Body of pancreas (tissue), 4 donors: ENCODE data around the gene SLC6A7.

Source experiments
- CTCF ChIP-seq, 7 experiments: fragments of 450-650 bp in 4 of 7; fragments of 200-600 bp in 3 of 7; sonication (generic) in 3 of 7; IDR thresholded peaks; one replicate each; pipeline ENCODE4 v1.5.1; 2016 to 2019; ENCODE audit warnings: antibody characterized with exemption in 7 of 7
- POLR2A ChIP-seq, 3 donors: fragments of 450-650 bp; IDR thresholded peaks; one replicate each; pipeline ENCODE4 v1.6.1; 2016; ENCODE audit warnings: antibody characterized with exemption in 3 of 3, mild to moderate bottlenecking in 2 of 3

- TF ChIP-seq CTCF (IDR thresholded peaks at IDR 0.05) (no peak), POLR2A (IDR thresholded peaks at IDR 0.05) (no peak)
Observed at GRCh38 chr5:150177721-150178120, 12.1 kb upstream of the SLC6A7 start.
